Neural cell (in vitro differentiated cells): ENCODE measurements around the gene FAM174C. TPM values are rescaled to one million over a fixed set of nuclear protein-coding genes. Genes with fewer than 3 reads are reported as not detected.

Experiments
- H2AFZ ChIP-seq: fragments of 200-600, 300-800 bp; sonication (generic), shearing (Covaris generic); 2 replicates; pipeline ENCODE4 v1.6.0; 2014; ENCODE audit warnings: low read depth, mild to moderate bottlenecking, antibody characterized with exemption, low read length, moderate library complexity
- H3F3A ChIP-seq: fragments of 200-600 bp; shearing (Covaris generic); 2 replicates; pipeline ENCODE4 v1.6.1; 2016; ENCODE audit warnings: mild to moderate bottlenecking, moderate library complexity, mixed read lengths, antibody characterized with exemption, low read length; ENCODE audit not compliant: insufficient read depth, poor library complexity, severe bottlenecking
- H3K27ac ChIP-seq: fragments of 200-600, 300-800 bp; sonication (generic), shearing (Covaris generic); 2 replicates; pipeline ENCODE4 v1.5.1; 2014; ENCODE audit warnings: mild to moderate bottlenecking, low read length, moderate library complexity
- H3K27me3 ChIP-seq: fragments of 300-800, 200-600 bp; sonication (generic), shearing (Covaris generic); 2 replicates; pipeline ENCODE4 v1.6.0; 2014; ENCODE audit warnings: mild to moderate bottlenecking, low read depth, low read length, moderate library complexity; ENCODE audit not compliant: insufficient read depth
- H3K36me3 ChIP-seq: fragments of 300-800, 200-600 bp; sonication (generic), shearing (Covaris generic); 2 replicates; pipeline ENCODE4 v1.5.1; 2014; ENCODE audit warnings: mild to moderate bottlenecking, antibody characterized with exemption, low read length, moderate library complexity; ENCODE audit not compliant: insufficient read depth
- H3K4me2 ChIP-seq: fragments of 300-800, 200-600 bp; sonication (generic), shearing (Covaris generic); 2 replicates; pipeline ENCODE4 v1.6.0; 2014; ENCODE audit warnings: mild to moderate bottlenecking, low read length
- H3K4me3 ChIP-seq: fragments of 300-800, 200-600 bp; sonication (generic), shearing (Covaris generic); 2 replicates; pipeline ENCODE4 v1.5.1; 2014; ENCODE audit warnings: mild to moderate bottlenecking, low read length, moderate library complexity
- H3K79me2 ChIP-seq: fragments of 200-600 bp; shearing (Covaris generic); replicated peaks from 2 replicates; pipeline ENCODE4 v1.6.0; 2014; ENCODE audit warnings: mild to moderate bottlenecking, low read length, moderate library complexity; ENCODE audit not compliant: insufficient read depth
- H3K9ac ChIP-seq: fragments of 300-800, 200-600 bp; sonication (generic), shearing (Covaris generic); 2 replicates; pipeline ENCODE4 v1.6.1; 2016; ENCODE audit warnings: mild to moderate bottlenecking, low read length, mixed read lengths
- H3K9me2 ChIP-seq: fragments of 200-600 bp; shearing (Covaris generic); 2 replicates; pipeline ENCODE4 v1.6.1; 2016; ENCODE audit warnings: mild to moderate bottlenecking, low read length, mixed read lengths; ENCODE audit not compliant: insufficient read depth
- H3K9me3 ChIP-seq: fragments of 200-600, 300-800 bp; sonication (generic), shearing (Covaris generic); 2 replicates; pipeline ENCODE4 v1.6.1; 2016; ENCODE audit warnings: mild to moderate bottlenecking, mixed run types, low read length, moderate library complexity, mixed read lengths
- H4K20me1 ChIP-seq: fragments of 200-600 bp; shearing (Covaris generic); 2 replicates; pipeline ENCODE4 v1.6.1; 2016; ENCODE audit warnings: mild to moderate bottlenecking, mixed run types; ENCODE audit not compliant: insufficient read depth
- EP300 ChIP-seq: fragments of 450-650 bp; conservative IDR thresholded peaks from 2 replicates; pipeline ENCODE4 v1.6.1; 2014; ENCODE audit warnings: antibody characterized with exemption, mild to moderate bottlenecking, moderate library complexity; ENCODE audit not compliant: poor library complexity, severe bottlenecking
- EZH2 ChIP-seq: fragments of 200-600, 300-800 bp; shearing (Covaris generic), sonication (generic); IDR thresholded peaks from 2 replicates; pipeline ENCODE4 v1.6.1; 2014; ENCODE audit warnings: antibody characterized with exemption, low read length, borderline replicate concordance, mild to moderate bottlenecking; ENCODE audit not compliant: insufficient read depth, poor library complexity, severe bottlenecking
- MXI1 ChIP-seq: fragments of 450-650 bp; conservative IDR thresholded peaks from 2 replicates; pipeline ENCODE4 v1.6.1; 2014; ENCODE audit warnings: antibody characterized with exemption, mild to moderate bottlenecking; ENCODE audit not compliant: poor library complexity, severe bottlenecking
- POLR2AphosphoS5 ChIP-seq: IDR thresholded peaks from 2 replicates; pipeline ENCODE4 v1.6.1; 2012
- RAD21 ChIP-seq: fragments of 450-650 bp; conservative IDR thresholded peaks from 2 replicates; pipeline ENCODE4 v1.6.1; 2014; ENCODE audit warnings: antibody characterized with exemption, mild to moderate bottlenecking, moderate library complexity
- REST ChIP-seq: IDR thresholded peaks from 2 replicates; pipeline ENCODE4 v1.6.1; 2012; ENCODE audit warnings: borderline replicate concordance
- SMC3 ChIP-seq: fragments of 450-650 bp; conservative IDR thresholded peaks from 2 replicates; pipeline ENCODE4 v1.6.1; 2014; ENCODE audit warnings: antibody characterized with exemption, mild to moderate bottlenecking, moderate library complexity; ENCODE audit not compliant: poor library complexity
- TAF1 ChIP-seq: IDR thresholded peaks from 2 replicates; pipeline ENCODE4 v1.6.1; 2012; ENCODE audit warnings: low read depth
- polyA plus RNA-seq: library from polyadenylated mRNA; depleted of rRNA; stranded (reverse); fragments of >200 nt; gene quantifications from 2 replicates; pipeline ENCODE4 v1.2.3, GENCODE V29; 2014
- TF ChIP-seq, protein P1 (sequence below): fragments of 450-650 bp; IDR thresholded peaks from 2 replicates; pipeline ENCODE4 v1.5.1; 2014; ENCODE audit warnings: antibody characterized with exemption, mild to moderate bottlenecking, moderate library complexity; ENCODE audit not compliant: poor library complexity, severe bottlenecking

The FAM174C gene
- polyA plus RNA-seq, 1 donor from 2014 or later: 28.4 TPM

- no peaks in the 10 kb centered on the region for H3K9me3 ChIP-seq
- no peaks in the 10 kb centered on the region for H3K27me3 ChIP-seq
- no peaks in the 10 kb centered on the region for H3F3A ChIP-seq
- peaks cover 2% of the 10 kb centered on the region for H3K36me3 ChIP-seq
- H3K9me2 ChIP-seq: no peaks in the 10 kb centered on the region
- no peak overlapping the region for H3K4me3 ChIP-seq
- TF ChIP-seq, protein P1, sequence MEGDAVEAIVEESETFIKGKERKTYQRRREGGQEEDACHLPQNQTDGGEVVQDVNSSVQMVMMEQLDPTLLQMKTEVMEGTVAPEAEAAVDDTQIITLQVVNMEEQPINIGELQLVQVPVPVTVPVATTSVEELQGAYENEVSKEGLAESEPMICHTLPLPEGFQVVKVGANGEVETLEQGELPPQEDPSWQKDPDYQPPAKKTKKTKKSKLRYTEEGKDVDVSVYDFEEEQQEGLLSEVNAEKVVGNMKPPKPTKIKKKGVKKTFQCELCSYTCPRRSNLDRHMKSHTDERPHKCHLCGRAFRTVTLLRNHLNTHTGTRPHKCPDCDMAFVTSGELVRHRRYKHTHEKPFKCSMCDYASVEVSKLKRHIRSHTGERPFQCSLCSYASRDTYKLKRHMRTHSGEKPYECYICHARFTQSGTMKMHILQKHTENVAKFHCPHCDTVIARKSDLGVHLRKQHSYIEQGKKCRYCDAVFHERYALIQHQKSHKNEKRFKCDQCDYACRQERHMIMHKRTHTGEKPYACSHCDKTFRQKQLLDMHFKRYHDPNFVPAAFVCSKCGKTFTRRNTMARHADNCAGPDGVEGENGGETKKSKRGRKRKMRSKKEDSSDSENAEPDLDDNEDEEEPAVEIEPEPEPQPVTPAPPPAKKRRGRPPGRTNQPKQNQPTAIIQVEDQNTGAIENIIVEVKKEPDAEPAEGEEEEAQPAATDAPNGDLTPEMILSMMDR: no peak
- TF ChIP-seq REST (no peak), SMC3 (no peak), TAF1 (no peak), EZH2 (no peak), POLR2AphosphoS5 (no peak), RAD21 (no peak), MXI1 (no peak), EP300 (no peak)
- peaks cover 2% of the 10 kb centered on the region for H3K79me2 ChIP-seq
- no peak overlapping the region for H3K9ac ChIP-seq
- H2AFZ ChIP-seq: no peak overlapping the region
- H3K27ac ChIP-seq: no peak overlapping the region
- H4K20me1 ChIP-seq: no peaks in the 10 kb centered on the region
- H3K4me2 ChIP-seq: no peak overlapping the region
Observed at GRCh38 chr19:1278713-1279660, 3.7 kb downstream of the FAM174C start.

DNA sequence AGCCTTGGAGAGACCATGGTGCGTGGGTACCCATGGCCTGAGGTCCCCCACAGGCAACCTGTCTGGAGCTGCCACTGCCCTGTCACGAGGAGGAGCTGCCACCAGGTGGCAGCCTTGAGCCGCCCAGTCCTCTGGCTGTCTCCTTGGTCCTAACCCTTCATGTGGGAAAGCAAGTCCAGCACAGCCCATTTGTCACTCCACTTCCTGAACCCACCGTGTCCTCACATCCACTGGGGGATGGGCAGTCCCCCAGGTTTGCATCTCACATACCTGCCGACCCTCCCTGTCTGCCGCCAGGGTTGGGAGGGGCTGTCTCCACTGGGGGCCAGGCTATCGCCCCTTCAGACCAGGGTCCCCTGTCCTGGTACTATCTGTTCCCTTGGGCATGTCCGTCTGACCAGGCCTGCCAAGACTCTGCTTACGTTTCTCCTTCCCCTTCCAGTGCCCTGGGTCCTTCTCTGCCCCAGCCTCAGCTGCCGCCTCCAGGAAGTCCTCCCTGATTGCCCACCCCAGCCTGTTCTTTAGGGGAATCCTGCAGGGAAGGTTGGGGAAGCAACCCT is 4.5 kb downstream of the FAM174C start:
- Histone ChIP-seq H3K79me2 (peaks cover 2% of the 10 kb centered on the region), H3K27me3 (no peaks in the 10 kb centered on the region), H3K27ac (no peak overlapping the region), H3K36me3 (no peaks in the 10 kb centered on the region), H2AFZ (no peak overlapping the region), H3K4me3 (no peak overlapping the region), H3K9ac (no peak overlapping the region), H3F3A (no peaks in the 10 kb centered on the region), H3K9me2 (no peaks in the 10 kb centered on the region), H3K9me3 (no peaks in the 10 kb centered on the region), H4K20me1 (no peaks in the 10 kb centered on the region), H3K4me2 (no peak overlapping the region)
- TF ChIP-seq EZH2 (no peak), POLR2AphosphoS5 (no peak), REST (no peak), MXI1 (peak; percentile 38), EP300 (peak; percentile 21), TAF1 (no peak), RAD21 (peak; percentile 92), SMC3 (peak; percentile 91)
- TF ChIP-seq, protein P1: peak; percentile 95
